Anterior cingulate cortex (tissue), 58 donors: Measurements from ENCODE around the gene SDHA.

Experiments used
- DNase-seq, 58 donors: peaks; one replicate each; lab custom pipeline; 2025; lab: John Stamatoyannopoulos, UW

The SDHA gene

DNA sequence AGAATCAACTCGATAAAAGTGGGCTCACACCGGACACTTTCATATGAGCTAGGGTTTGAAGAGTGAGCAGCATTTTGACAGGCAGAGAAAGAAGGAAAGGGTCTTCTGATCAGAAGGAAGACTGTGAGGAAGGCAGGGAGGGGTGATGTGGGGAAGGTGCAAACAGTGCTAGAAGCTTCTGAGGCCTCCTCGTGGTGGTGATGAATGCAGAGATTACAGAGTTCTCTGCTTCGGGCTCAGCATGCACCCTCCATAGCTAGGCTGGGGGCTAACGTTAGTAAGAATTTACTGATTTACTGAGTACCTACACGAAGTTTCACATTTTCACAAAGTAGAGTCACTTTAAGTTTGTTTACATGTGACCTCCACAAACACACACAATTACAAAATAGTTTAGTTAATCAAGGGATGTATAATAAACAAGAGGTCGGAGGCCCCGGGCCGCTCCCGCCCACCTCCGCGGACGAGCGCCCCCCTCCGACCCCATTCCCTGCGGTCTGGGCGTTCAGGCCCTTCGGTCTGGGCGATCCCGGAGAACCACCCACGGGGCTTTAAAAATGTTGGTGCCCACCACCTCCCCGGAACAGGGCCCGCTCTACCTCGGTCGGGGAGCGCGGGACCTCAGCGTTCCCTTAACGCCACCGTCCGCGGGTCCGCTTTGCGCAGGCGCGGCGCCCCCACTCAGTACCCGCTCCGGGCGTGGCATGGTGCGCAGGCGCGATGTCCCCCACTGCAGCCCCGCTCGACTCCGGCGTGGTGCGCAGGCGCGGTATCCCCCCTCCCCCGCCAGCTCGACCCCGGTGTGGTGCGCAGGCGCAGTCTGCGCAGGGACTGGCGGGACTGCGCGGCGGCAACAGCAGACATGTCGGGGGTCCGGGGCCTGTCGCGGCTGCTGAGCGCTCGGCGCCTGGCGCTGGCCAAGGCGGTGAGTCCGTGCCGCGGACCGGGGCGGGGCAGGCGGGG, at the start of gene SDHA, which contains the start of gene CCDC127:
SDHA (plus strand) TSS at position 827 of the 963 bp plus-strand sequence; CDS start at position 863, 36 bp downstream.
CCDC127 (minus strand) TSS at position 660 of the 963 bp plus-strand sequence. CDS start 1,304 bp downstream, outside the sequence.
- peak; percentile 42 to 95 (median 89) for DNase-seq

DNA sequence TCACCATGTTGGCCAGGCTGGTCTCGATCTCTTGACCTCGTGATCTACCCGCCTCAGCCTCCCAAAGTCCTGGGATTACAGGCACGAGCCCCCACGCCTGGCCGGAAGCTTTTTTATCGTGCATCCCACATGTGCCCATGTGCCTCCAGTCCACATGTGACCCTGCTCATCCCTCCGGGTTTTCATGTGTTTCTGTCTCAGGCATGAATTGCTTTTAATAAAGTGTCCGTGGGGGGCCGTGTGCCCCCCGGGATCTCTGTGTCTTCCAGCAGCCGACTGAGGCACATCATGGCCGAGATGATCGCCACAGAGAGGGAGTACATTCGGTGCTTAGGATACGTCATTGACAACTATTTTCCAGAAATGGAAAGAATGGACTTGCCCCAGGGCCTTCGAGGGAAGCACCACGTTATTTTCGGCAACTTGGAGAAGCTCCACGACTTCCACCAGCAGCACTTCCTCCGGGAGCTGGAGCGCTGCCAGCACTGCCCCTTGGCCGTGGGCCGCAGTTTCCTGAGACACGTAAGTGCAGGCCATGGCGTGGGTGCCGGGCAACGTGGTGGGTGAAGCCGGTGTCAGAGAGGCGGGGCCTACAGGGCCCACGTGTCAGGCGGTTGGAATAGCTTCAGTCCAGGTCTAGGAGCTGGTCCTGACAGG, 48.9 kb upstream of the SDHA start:
- peak in 2 of 58 donors; percentile 14 for DNase-seq

DNA sequence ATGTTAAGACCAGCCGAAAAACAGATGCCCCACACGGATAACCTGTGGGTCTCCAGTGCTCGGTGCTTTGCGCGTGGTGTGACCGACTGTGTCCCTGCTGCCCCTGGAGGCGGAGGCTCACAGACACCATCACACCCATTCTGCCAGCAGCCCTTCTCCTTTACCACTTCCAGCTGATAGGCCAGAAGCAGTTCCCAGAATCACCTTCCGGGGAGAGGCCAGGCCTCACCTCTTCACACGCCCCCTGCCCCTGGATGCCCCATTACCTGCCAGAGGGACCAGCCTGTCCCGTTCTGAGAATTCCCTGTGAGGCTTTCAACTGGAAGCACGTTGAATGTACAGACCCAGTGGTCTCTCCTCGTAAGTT, 48.4 kb upstream of the SDHA start:
- DNase-seq, result no peak

DNA sequence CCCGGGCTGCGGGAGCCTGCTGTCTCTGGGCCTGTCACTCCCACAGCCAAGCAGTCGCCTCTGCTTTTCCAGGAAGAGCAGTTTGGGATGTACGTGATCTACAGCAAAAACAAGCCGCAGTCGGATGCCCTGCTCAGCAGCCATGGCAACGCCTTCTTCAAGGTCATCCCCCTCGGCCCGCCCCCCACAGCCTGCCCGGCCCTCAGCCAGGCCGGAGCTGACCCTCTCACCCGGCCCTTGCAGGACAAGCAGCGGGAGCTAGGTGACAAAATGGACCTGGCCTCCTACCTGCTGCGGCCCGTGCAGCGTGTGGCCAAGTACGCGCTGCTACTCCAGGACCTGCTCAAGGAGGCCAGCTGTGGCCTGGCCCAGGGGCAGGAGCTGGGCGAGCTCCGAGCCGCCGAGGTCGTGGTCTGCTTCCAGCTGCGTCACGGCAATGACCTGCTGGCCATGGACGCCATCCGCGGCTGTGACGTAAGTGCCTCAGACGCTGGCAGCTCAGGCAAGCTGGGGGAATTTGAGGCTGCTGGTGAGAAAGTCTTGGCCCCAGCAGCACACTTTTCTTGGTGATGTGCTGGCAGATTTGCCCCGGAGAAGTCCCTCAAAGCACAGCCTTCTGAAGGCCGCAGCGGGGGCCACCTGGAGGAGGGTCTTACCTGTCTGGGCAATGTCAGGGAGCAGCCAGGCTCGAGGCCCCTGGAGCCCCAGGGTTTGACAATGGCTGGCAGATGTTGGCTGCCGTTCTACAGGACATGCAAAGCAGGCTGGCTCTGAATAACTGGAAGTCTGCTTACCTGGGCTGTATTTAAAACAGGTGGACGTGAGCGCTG, 46.9 kb upstream of the SDHA start:
- DNase-seq, result no peak

DNA sequence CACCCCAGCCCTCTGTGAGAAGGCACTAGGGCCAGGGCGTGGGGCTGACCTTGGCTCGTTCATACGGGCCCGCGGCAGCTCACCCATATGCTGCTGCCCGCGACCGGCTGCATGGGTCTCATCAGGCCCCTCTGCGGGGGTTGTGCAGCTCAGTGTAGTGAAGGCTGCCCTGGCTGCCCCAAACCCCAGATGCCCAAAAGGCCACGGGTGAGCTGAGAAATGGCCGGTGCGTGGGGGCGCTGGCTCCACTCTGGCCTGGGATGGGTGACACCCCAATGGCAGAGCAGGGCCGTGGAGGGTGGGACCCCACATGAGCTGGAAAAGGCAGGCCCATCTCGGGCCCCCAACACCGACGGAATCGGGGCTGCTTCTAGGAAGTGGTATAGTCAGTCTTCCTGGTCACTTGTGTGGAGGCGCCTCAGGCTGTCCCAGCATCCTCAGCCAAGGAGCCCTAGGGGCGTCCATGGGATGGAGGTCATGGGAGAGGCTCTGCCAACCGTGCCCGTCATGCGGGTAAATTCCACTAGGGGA, 46.3 kb upstream of the SDHA start:
- DNase-seq, result no peak

DNA sequence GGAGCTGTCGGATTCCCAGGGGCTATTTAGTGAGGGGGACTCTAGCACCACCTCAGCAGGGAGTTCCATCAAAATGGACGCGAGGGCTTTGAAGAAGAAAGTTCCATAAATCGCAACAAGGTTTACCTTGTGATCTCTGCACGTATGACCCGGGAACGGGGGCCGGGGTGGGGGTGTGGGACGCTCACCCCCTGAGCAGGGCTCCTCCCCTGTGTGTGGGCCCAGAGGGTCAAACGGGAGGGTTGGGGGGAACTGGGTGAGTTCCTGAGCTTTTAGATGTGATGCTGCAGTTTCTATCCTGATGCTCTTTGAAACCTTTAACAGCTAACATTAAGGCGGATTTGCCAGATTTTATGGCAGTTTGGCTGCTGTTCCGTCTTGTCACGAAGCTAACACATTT, 45.7 kb upstream of the SDHA start:
- DNase-seq, result no peak

DNA sequence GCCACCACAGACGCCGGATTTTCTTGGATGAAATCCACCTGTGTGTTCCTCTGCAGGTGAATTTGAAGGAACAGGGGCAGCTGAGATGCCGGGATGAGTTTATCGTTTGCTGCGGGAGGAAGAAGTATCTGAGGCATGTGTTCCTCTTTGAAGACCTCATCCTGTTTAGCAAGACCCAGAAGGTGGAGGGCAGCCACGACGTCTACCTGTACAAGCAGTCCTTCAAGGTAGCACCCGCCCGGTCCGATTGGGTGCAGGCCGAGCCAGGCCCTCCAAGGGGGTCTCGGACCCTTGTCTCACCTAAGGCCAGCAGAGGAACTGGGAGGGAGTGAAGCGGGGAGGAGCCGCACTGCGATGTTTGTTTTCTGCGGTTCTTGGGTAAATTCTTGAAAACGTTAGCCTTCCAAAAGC, 45.3 kb upstream of the SDHA start:
- no peak for DNase-seq

DNA sequence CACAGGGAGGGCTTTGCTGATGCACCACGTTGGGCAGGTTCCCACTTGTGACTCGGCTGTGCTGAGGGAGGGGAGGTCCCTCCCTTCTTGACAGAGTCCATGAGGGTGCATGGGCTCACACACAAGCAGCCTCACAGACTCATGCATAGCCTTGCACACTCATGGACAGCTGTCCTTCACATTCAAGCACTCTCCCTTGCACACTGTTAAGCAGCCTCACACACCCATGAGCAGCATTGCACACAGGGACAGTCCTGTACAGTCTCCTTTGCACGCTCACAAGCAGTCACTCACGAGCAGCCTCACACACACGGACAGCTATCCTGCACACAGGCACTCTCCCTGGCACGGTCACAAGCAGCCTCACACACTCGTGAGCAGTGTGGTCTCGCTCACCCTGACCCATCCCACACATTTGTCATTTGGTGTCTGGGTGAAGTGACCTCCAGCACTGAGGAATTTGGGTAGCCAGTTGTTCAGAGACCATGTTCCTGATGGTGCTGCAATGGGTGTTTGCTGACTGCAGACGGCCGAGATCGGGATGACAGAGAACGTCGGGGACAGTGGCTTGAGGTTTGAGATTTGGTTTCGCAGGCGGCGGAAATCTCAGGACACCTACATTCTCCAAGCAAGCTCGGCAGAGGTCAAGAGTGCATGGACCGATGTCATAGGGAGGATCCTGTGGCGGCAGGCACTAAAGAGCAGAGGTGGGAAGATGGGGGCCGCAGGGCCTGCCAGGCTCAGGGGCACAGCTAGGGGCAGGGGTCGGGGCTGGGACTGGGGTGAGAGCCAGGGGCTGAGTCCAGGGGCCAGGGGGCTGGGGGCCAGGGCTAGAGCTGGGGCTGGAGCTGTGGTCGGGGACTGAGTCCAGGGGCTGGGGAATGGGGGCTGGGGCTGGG, 44.5 kb upstream of the SDHA start:
- DNase-seq, result no peak

DNA sequence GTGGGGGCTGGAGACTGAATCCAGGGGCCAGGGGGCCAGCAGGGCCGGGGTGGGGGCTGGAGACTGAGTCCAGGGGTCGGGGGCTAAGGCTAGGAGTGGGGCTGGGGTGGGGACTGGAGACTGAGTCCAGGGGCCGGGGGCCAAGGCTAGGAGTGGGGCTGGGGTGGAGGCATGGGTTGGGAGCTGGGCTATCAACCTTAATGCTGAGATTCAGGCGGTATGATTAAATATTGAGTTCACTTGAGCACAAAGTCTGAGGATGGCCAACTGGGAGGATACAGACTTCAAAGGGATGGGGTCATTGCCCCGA, 43.9 kb upstream of the SDHA start:
- DNase-seq, result no peak

DNA sequence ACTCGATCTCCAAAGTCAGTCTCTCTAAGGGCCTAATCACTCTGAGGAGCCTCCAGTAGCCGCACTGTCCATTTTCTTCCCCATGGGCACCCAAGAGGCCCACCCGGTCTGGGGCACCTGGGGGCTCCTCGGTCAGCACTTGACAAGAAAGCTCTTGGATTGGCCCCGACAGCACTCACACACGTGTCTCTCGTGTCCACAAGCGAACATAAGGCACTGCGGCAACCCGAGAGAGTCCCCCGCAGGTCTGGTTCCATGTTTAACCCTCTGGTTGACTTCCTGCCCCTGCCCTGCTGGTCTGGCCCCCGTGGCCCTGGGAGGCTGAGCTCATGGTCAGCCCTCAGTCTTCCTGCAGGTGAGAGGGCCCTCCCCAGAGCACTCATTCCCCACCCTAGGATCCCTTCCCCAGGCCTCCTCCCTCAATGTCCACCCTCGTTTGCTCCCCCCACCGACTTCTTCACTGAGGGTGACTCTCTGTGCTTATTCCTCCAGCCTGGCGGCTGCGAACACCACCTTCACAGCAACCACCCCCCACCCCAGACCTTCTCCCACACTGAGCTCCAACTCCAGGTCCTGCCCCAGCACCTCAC, 43.1 kb upstream of the SDHA start:
- DNase-seq, result no peak

DNA sequence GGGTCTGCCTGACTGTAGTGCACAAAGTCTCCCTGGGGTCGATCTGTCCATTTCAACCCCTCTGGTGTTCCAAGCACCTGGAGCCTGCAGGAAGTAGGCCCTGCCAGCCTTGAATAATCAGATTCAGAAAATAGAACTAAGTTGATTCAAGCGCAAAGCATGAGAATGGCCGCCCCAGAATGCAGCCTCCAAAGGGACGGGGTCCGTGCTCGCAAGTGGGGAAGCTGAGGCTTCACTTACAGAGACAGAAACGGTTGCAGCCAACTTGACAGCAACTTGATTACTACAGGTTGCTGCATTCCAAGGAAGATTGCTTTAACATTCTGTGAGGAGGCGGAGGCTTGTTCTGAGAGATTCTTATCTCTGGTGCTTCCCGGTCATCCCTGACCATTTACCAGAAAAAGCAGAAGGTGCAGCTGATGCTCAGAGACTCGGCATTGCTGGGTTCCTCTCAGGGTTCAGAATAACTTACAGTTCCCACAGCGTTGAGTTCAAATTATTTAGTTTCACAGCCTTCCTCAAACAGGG, 41.8 kb upstream of the SDHA start:
- no peak for DNase-seq

DNA sequence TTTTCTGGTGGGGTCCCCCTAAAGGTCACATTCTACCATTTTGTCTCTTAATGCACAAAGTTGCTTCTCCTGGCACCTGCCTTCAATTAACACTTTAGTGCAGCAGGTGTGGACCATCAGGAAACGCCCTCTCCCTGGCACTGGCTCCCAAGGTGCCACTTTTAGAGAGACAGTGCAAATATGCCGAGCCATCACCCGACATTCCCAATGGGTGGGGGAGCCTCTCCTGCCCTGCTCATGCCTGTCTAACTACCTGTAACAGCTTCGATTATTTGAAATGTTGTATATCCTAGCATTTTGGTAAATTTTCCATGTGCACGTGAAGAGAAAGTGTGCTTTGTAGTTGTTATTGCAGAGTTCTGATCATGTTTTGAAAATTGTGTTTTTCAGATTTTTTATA, 40.0 kb upstream of the SDHA start:
- no peak for DNase-seq

DNA sequence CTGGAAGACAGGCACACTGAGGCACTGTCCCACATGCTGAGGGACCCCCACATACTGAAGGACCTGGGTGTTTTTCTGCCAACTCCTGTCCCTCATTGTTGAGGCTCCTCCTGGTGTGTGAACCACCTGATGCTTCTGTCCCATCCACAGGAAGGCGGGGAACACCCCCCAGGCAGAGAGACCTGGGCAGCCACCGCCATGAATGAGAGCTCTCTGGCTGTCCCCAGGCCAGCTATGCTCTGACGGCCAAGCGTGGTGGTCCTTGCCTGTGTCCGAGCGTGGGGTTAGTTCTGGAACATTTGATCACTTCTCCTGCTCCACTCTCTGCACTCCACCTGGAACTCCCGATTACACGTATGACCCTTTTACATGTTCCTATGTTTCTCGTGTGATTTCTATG, 38.7 kb upstream of the SDHA start:
- no peak for DNase-seq

DNA sequence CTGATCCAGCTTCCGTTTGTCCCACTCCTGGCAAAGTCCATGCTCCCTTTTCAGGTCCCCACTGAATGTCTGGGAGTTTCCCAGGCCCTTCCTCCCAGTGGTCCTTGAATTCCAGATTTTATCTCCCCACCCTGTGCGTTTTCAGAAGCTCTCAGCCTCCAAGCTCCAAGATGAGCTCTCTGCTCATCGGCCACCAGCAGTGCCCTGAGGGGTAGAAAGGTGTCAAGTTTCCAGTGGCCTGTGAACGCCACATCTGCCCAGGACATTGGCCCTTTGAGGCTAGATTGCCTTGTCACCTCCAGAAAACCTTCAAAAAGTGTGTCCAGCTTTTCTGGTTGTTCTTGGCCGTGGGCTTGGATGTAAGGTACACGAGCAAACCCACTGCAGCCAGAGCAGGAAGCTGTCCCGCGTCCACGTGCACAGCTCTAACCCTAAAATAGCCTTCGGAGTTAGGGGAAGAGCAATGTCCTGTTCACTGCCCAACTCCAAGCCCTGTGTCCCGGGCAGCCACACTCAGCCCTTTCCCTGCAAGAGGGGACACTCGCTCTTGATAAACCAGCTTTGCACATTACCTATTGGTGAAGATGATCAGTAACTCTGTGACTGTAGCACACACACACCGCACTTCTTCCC, 37.7 kb upstream of the SDHA start:
- no peak for DNase-seq

DNA sequence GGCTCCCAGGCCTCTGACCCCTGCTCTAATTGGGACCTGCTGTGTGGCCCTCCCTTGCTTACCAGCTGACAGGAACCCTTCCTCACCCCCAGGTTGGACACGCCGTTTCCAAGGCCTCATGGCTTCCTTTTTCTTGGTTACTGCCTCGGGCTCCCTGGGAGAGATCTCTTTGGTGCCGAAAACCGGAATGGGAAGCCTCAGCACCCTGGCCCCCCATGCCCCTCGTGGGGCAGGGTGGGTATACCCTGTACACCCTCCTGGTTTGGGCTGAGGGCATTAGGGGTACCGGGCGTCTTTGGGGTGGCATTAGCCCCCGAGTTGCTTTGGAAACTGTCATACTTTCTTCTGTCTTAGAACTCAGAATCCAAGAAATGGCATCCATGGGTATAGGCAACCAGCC, 37.0 kb upstream of the SDHA start:
- DNase-seq, result no peak

DNA sequence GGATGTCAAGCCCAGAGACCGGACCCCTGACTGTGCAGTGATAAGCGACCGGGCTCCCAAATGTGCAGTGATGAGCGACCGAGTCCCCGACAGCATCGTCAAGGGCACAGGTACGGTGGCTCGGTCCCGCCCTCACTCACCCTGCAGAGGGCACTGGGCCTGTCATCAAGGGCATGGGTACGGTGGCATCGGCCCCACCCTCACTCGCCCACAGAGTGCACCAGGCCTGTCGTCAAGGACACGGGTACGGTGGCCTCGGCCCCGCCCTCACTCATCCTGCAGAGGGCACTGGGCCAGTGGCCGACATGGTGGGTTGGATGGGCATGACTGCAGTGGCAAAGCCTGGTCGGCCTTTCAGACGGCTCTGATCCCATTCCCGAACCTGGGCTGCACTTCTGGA, 36.6 kb upstream of the SDHA start:
- no peak for DNase-seq

DNA sequence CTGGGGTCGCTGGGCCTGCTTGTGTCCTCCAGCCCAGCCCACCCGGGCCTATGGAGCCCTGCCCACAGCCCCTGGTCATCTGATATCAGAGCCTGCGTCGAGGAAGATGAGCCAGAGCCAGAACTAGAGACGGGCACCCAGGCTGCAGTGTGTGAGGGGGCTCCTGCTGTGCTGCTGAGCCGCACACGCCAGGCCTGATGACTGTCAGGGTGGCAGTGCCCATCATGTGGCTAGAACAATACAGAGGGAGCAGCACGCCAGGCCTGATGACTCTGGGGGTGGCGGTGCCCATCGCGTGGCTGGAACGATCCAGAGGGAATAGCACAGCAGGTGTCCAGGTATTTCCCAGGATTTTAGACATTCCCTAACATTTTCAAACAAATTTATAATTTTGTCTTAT, 36.0 kb upstream of the SDHA start:
- no peak for DNase-seq

DNA sequence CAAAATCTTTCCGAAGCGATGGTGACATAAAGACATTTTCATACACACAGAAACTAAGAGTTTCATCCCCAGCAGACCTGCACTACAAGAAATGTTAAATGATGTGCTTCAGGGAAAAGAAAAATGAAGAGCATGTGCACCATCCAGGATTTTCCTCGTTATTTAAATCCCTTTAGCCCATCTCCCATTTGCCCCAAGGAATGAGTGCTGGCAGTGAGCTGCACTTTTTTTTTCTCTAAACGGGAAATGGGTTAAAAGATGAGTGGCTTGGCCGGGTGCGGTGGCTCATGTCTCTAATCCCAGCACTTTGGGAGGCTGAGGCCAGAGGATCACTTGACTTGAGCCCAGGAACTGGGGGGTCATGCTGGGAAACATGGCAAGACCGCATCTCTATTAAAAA, 33.6 kb upstream of the SDHA start:
- no peak for DNase-seq
